Measurements from ENCODE around the gene SDK2.

DNA sequence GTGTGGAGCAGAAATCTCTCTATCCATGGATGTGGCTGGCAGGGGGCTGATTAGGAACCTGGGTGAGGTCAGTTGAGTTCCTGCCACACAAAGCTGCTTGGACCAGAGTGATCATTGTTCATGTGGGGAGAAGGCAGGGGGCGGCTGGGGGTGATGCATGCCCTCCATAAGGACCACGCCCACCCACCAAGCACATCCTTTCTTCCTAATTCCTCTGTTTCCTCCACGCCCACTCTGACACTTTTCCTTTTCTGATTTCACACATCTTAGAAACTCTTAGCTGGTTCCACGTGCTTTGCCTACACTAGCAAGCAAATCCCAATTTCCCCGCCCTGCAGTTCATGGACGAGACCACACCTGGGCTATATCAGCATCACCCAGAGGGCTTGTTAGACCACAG, 108.5 kb downstream of the SDK2 start:
- TF ChIP-seq, protein P1, sequence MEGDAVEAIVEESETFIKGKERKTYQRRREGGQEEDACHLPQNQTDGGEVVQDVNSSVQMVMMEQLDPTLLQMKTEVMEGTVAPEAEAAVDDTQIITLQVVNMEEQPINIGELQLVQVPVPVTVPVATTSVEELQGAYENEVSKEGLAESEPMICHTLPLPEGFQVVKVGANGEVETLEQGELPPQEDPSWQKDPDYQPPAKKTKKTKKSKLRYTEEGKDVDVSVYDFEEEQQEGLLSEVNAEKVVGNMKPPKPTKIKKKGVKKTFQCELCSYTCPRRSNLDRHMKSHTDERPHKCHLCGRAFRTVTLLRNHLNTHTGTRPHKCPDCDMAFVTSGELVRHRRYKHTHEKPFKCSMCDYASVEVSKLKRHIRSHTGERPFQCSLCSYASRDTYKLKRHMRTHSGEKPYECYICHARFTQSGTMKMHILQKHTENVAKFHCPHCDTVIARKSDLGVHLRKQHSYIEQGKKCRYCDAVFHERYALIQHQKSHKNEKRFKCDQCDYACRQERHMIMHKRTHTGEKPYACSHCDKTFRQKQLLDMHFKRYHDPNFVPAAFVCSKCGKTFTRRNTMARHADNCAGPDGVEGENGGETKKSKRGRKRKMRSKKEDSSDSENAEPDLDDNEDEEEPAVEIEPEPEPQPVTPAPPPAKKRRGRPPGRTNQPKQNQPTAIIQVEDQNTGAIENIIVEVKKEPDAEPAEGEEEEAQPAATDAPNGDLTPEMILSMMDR (IDR thresholded peaks at IDR 0.05) = no peak
- no peak for TF ChIP-seq POLR2A (IDR thresholded peaks at IDR 0.05)
